Measurements from ENCODE around the gene HNRNPL. TPM values are rescaled to one million over a fixed set of nuclear protein-coding genes. Genes with fewer than 3 reads are reported as not detected.
"Not testable (repeated sequence)": the region's sequence is repeated elsewhere in the genome, so short reads cannot be mapped to it uniquely, and the experiment has no call there.

The HNRNPL gene
- total RNA-seq, 4 donors from 2014 or later: 173 to 180 (median 174) TPM

DNA sequence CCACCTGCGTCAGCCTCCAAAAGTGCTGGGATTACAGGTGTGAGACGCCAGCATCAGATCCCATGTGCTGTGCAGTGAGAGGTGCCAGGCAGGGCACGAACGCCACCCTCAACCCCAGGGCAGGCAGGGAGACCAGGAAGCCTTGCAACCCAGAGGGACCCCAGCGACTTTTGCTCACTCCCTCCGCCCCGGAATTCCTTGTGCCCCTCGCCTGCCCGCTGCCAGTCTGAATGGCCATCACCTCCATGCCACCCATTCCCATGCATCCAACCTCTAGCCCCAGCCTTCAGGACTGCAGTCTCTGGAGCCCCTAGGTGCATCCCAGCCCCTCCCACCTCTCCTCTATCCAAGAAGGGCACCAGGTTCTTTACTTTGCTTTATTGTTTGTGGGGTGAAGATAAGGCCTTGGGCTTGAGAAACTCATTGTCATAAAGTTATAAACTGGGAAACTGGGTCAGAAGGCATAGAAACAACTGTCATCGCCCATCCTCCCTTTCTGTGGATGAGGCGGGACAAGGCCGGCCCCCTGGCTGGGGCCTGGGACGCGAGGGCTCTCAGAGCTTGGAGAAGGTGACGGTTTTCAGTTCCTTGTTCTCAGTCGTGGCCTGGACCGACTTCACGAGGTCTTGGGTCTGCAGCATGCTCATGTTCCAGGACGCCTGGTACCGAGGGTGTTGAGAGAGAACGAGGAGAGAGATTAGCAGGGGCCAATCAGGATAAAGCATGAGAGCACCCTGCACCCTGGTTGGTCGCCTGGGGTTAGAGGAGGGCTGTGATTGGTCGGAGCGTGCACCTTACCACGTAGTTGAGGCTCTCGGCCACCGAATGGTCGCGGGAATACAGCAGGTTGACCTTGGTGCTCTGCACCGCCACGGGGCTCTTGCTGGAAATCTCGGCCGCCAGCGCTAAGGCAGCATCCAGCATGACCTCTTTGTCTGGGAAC lies 34.5 kb downstream of the HNRNPL start:
- TF ChIP-seq, protein P1, sequence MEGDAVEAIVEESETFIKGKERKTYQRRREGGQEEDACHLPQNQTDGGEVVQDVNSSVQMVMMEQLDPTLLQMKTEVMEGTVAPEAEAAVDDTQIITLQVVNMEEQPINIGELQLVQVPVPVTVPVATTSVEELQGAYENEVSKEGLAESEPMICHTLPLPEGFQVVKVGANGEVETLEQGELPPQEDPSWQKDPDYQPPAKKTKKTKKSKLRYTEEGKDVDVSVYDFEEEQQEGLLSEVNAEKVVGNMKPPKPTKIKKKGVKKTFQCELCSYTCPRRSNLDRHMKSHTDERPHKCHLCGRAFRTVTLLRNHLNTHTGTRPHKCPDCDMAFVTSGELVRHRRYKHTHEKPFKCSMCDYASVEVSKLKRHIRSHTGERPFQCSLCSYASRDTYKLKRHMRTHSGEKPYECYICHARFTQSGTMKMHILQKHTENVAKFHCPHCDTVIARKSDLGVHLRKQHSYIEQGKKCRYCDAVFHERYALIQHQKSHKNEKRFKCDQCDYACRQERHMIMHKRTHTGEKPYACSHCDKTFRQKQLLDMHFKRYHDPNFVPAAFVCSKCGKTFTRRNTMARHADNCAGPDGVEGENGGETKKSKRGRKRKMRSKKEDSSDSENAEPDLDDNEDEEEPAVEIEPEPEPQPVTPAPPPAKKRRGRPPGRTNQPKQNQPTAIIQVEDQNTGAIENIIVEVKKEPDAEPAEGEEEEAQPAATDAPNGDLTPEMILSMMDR (IDR thresholded peaks at IDR 0.05): no peak
- TF ChIP-seq POLR2A (IDR thresholded peaks at IDR 0.05): no peak
- Histone ChIP-seq H3K9me3 (no peaks in the 10 kb centered on the region), H3K4me1 (peaks cover 0 to 5% (median 0%) of the 10 kb centered on the region in 3 donors), H3K36me3 (peaks cover 0 to 59% of the 10 kb centered on the region in 2 donors), H3K27me3 (no peaks in the 10 kb centered on the region), H3K27ac (no peak overlapping the region), H3K4me3 (no peak overlapping the region)
- WGBS, 2 donors (ENCODE audit: low coverage in 1 of 2): 89% methylated on average over 8 of the region's 34 CpGs; no CpG with 5 or more reads in 1 of the 2 donors
- ATAC-seq: no peak

- H3K27me3 ChIP-seq, ATAC-seq, H3K27ac ChIP-seq, H3K4me1 ChIP-seq, H3K4me3 ChIP-seq, H3K9me3 ChIP-seq: not testable (repeated sequence)
- 67 to 74% methylated on average over 2 of the region's 2 CpGs for WGBS, 2 donors (ENCODE audit: low coverage in 1 of 2)
- peaks cover 0 to 50% of the 10 kb centered on the region in 2 donors for H3K36me3 ChIP-seq
Measured at GRCh38 chr19:38813932-38814331, 35.9 kb downstream of the HNRNPL start.

DNA sequence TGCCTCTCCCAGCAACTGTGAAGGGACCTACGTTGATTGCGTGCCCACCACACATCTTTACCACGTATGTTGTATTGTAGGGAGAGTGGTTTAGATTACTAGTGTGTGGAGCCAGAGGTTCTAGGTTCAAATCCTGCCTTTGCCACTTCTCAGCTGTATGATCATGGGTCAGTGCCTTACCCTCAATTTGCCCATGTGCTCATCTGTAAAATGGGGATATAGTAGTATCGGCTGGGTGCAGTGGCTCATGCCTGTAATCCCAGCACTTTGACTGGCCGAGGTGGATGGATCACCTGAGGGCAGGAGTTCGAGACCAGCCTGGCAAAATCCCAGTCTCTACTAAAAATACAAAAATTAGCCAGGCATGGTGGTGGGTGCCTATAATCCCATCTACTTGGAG lies 36.5 kb downstream of the HNRNPL start:
- peaks cover 0 to 44% of the 10 kb centered on the region in 2 donors for H3K36me3 ChIP-seq
- no peak overlapping the region for H3K4me3 ChIP-seq
- H3K27ac ChIP-seq: no peak overlapping the region
- no peaks in the 10 kb centered on the region for H3K27me3 ChIP-seq
- ATAC-seq: no peak
- 90 to 94% methylated on average over 3 to 5 of the region's 6 CpGs for WGBS, 2 donors (ENCODE audit: low coverage in 1 of 2)
- H3K9me3 ChIP-seq: no peaks in the 10 kb centered on the region
- H3K4me1 ChIP-seq: no peaks in the 10 kb centered on the region
- TF ChIP-seq POLR2A (IDR thresholded peaks at IDR 0.05) (no peak), POLR2AphosphoS5 (IDR thresholded peaks at IDR 0.05) (no peak), EP300 (IDR thresholded peaks at IDR 0.05) (no peak)
- TF ChIP-seq, protein P1 (IDR thresholded peaks at IDR 0.05): no peak

GRCh38 chr19:38812841-38813320 lies 36.9 kb downstream of the HNRNPL start, which contains the start of gene LGALS4:
TSS of gene LGALS4 (minus strand) at chr19:38812945. CDS start at chr19:38812886, 59 bp downstream.
- Histone ChIP-seq H3K4me1 (no peaks in the 10 kb centered on the region), H3K9me3 (no peaks in the 10 kb centered on the region), H3K36me3 (peaks cover 0 to 40% of the 10 kb centered on the region in 2 donors), H3K4me3 (no peak within 1 kb of the TSS), H3K27ac (no peak within 1 kb of the TSS), H3K27me3 (no peaks in the 10 kb centered on the region)
- 90 to 92% methylated on average over 3 to 7 of the region's 15 CpGs for WGBS, 2 donors (ENCODE audit: low coverage in 1 of 2)
- no peak for ATAC-seq
- TF ChIP-seq POLR2A (IDR thresholded peaks at IDR 0.05) (no peak), POLR2AphosphoS5 (IDR thresholded peaks at IDR 0.05) (no peak), EP300 (IDR thresholded peaks at IDR 0.05) (no peak)
- TF ChIP-seq, protein P1 (IDR thresholded peaks at IDR 0.05): no peak

GRCh38 chr19:38812009-38812840 lies 37.6 kb downstream of the HNRNPL start:
- 77 to 81% methylated on average over 3 to 4 of the region's 18 CpGs for WGBS, 2 donors (ENCODE audit: low coverage in 1 of 2)
- ATAC-seq: no peak
- no peak overlapping the region for H3K27ac ChIP-seq
- H3K27me3 ChIP-seq: no peaks in the 10 kb centered on the region
- TF ChIP-seq EP300 (IDR thresholded peaks at IDR 0.05): no peak
- peaks cover 0 to 33% of the 10 kb centered on the region in 2 donors for H3K36me3 ChIP-seq
- no peaks in the 10 kb centered on the region for H3K9me3 ChIP-seq
- H3K4me3 ChIP-seq: no peak overlapping the region
- H3K4me1 ChIP-seq: no peaks in the 10 kb centered on the region
